K562 (cell line): ENCODE measurements around the gene PHLDB2. TPM values are rescaled to one million over a fixed set of nuclear protein-coding genes. Genes with fewer than 3 reads are reported as not detected.

Experiments used
- ATAC-seq: fragments of 200-7000 bp; cut with Tn5 transposase; 3 replicates; pipeline ENCODE4 v1.9.1; 2020; ENCODE audit warnings: moderate library complexity
- BruUV-seq: library from RNA; stranded (reverse); fragments of 400-500 nt; replicated peaks from 2 replicates; lab custom pipeline; 2021; lab: Mats Ljungman, UMichigan
- CTCF ChIA-PET: fragments of 300-600 bp; formaldehyde crosslinking; extraction: SDS; loops from one replicate; lab custom pipeline; 2021; ENCODE audit warnings: low intra/inter-chr PET ratio; lab: Yijun Ruan, JAX
- POLR2A ChIA-PET: fragments of 300-600, 350-650 bp; sonication (Branson Sonifier 250); formaldehyde crosslinking; extraction: SDS; loops from one replicate; lab custom pipeline; 2021; ENCODE audit warnings: antibody characterized with exemption, inconsistent platforms; lab: Yijun Ruan, JAX
- DNase-seq, 4 experiments: peaks; one replicate each; pipeline versions ENCODE4 v3.0.0 to v3.0.0-alpha.2; 2011 to 2018; ENCODE audit warnings: low spot score in 3 of 4, mixed read lengths in 3 of 4; ENCODE audit errors: extremely low read depth in 1 of 4
- FAIRE-seq: peaks from 2 replicates; lab custom pipeline; 2011; peaks lifted over from hg19 to GRCh38; lab: Jason Lieb, UNC
- H2AFZ ChIP-seq: 2 replicates; pipeline ENCODE4 v1.6.0; 2011; ENCODE audit warnings: low read depth, low read length, control low read depth, inconsistent platforms
- H3K27ac ChIP-seq: fragments of 200-600 bp; 3 replicates; pipeline ENCODE4 v1.8.0; 2011; ENCODE audit warnings: low read depth, mild to moderate bottlenecking, control low read depth, inconsistent platforms, low read length, moderate library complexity, mixed read lengths; ENCODE audit errors: extremely low read depth
- H3K27me3 ChIP-seq, 2 experiments: fragments of 300-600 bp in 1 of 2; 2 replicates in 1 of 2; 3 replicates in 1 of 2; pipeline versions ENCODE4 v1.6.0 to v1.8.0; 2011; ENCODE audit warnings: inconsistent platforms in 2 of 2, low read length in 2 of 2, mild to moderate bottlenecking in 1 of 2, mixed read lengths in 1 of 2, moderate library complexity in 1 of 2; ENCODE audit not compliant: control insufficient read depth in 2 of 2, insufficient read depth in 2 of 2
- H3K36me3 ChIP-seq: fragments of 300-600 bp; 3 replicates; pipeline ENCODE4 v1.8.0; 2011; ENCODE audit warnings: mild to moderate bottlenecking, low read length, inconsistent platforms; ENCODE audit not compliant: control insufficient read depth, insufficient read depth
- H3K4me1 ChIP-seq, 2 experiments: fragments of 200-600 bp in 1 of 2; replicated peaks in 1 of 2; 2 replicates in 1 of 2; 3 replicates in 1 of 2; pipeline versions ENCODE4 v1.5.1 to v1.8.0; 2011; ENCODE audit warnings: inconsistent platforms in 2 of 2, low read length in 2 of 2, mild to moderate bottlenecking in 1 of 2, mixed read lengths in 1 of 2, moderate library complexity in 1 of 2; ENCODE audit not compliant: control insufficient read depth in 2 of 2, insufficient read depth in 2 of 2
- H3K4me2 ChIP-seq: 2 replicates; pipeline ENCODE4 v1.6.1; 2011; ENCODE audit warnings: low read length, control low read depth, inconsistent platforms, mixed read lengths; ENCODE audit not compliant: insufficient read depth
- H3K4me3 ChIP-seq: fragments of 200-600 bp; sonication (generic), shearing (Covaris generic); 2 replicates; pipeline ENCODE4 v1.5.1; 2016; ENCODE audit warnings: control low read depth, inconsistent platforms
- H3K79me2 ChIP-seq: fragments of 200-600 bp; 3 replicates; pipeline ENCODE4 v1.8.0; 2011; ENCODE audit warnings: low read length, inconsistent platforms; ENCODE audit not compliant: control insufficient read depth, insufficient read depth
- H3K9ac ChIP-seq, 2 experiments: 2 replicates each; pipeline versions ENCODE4 v1.6.0 to v1.6.1; 2011; ENCODE audit warnings: low read depth in 2 of 2, low read length in 2 of 2, control low read depth in 1 of 2, inconsistent platforms in 1 of 2, mild to moderate bottlenecking in 1 of 2, mixed read lengths in 1 of 2; ENCODE audit not compliant: insufficient read depth in 1 of 2
- H3K9me1 ChIP-seq: one replicate; pipeline ENCODE4 v1.6.0; 2011; ENCODE audit warnings: inconsistent platforms, mild to moderate bottlenecking, low read length, moderate library complexity; ENCODE audit not compliant: control insufficient read depth, insufficient read depth
- H3K9me3 ChIP-seq: replicated peaks from 2 replicates; pipeline ENCODE4 v1.5.1; 2011; ENCODE audit warnings: low read depth, low read length, inconsistent platforms; ENCODE audit not compliant: control insufficient read depth, insufficient read depth
- H4K20me1 ChIP-seq: replicated peaks from 2 replicates; pipeline ENCODE4 v1.6.1; 2011; ENCODE audit warnings: low read length, inconsistent platforms, mixed read lengths; ENCODE audit not compliant: control insufficient read depth, insufficient read depth
- BCOR ChIP-seq: fragments of 450-650 bp; IDR thresholded peaks from 2 replicates; pipeline ENCODE4 v1.6.1; 2016
- E2F1 ChIP-seq: sonication (generic); formaldehyde crosslinking; IDR thresholded peaks from 2 replicates; pipeline ENCODE4 v1.8.1; 2023; ENCODE audit warnings: mild to moderate bottlenecking, missing genetic modification reagents, moderate library complexity
- E2F5 ChIP-seq: sonication (generic); formaldehyde crosslinking; IDR thresholded peaks from 2 replicates; pipeline ENCODE4 v1.8.0; 2022; ENCODE audit warnings: mild to moderate bottlenecking, missing genetic modification reagents
- FOXJ2 ChIP-seq: fragments of 200-800 bp; sonication (Bioruptor generic); IDR thresholded peaks from 2 replicates; pipeline ENCODE4 v1.6.1; 2016; ENCODE audit warnings: missing genetic modification characterization, missing compliant biosample characterization
- GATAD2A ChIP-seq: fragments of 450-650 bp; IDR thresholded peaks from 2 replicates; pipeline ENCODE4 v1.6.1; 2017
- HDAC3 ChIP-seq: fragments of 450-650 bp; IDR thresholded peaks from 2 replicates; pipeline ENCODE4 v1.6.1; 2018; ENCODE audit warnings: borderline replicate concordance, mild to moderate bottlenecking, moderate library complexity; ENCODE audit not compliant: partially characterized antibody
- HMGXB4 ChIP-seq: sonication (generic); formaldehyde crosslinking; IDR thresholded peaks from 2 replicates; pipeline ENCODE4 v1.8.1; 2023; ENCODE audit warnings: mild to moderate bottlenecking, missing genetic modification reagents
- LARP7 ChIP-seq: fragments of 450-650 bp; IDR thresholded peaks from 2 replicates; pipeline ENCODE4 v1.6.1; 2016
- NR2C2 ChIP-seq, 2 experiments: fragments of 200-800 bp in 1 of 2; sonication (Bioruptor generic) in 1 of 2; sonication (generic) in 1 of 2; formaldehyde crosslinking in 1 of 2; IDR thresholded peaks; 2 replicates each; pipeline versions ENCODE4 v1.6.1 to v1.8.0; 2016 to 2022; ENCODE audit warnings: mild to moderate bottlenecking in 1 of 2, missing compliant biosample characterization in 1 of 2, missing genetic modification characterization in 1 of 2, missing genetic modification reagents in 1 of 2
- NR4A1 ChIP-seq, 2 experiments: fragments of 250-450 bp in 1 of 2; fragments of 450-650 bp in 1 of 2; sonication (Bioruptor Pico) in 1 of 2; IDR thresholded peaks; 2 replicates each; pipeline versions ENCODE4 v1.4.0 to v1.6.1; 2016 to 2020; ENCODE audit warnings: mild to moderate bottlenecking in 2 of 2, missing compliant biosample characterization in 1 of 2, missing genetic modification characterization in 1 of 2, moderate library complexity in 1 of 2
- SAFB2 ChIP-seq: fragments of 200-400 bp; formaldehyde crosslinking; IDR thresholded peaks from 2 replicates; pipeline ENCODE4 v1.6.1; 2018; ENCODE audit warnings: borderline replicate concordance, low read length, low read depth, moderate library complexity; ENCODE audit not compliant: severe bottlenecking
- SREBF1 ChIP-seq: fragments of 150-350 bp; IDR thresholded peaks from 2 replicates; pipeline ENCODE4 v1.6.1; 2014; ENCODE audit warnings: antibody characterized with exemption, low read depth, low read length, borderline replicate concordance
- STAT5B ChIP-seq: fragments of 250-450 bp; sonication (Bioruptor Pico); IDR thresholded peaks from 2 replicates; pipeline ENCODE4 v1.8.0; 2021; ENCODE audit warnings: mild to moderate bottlenecking, inconsistent platforms
- ZFP1 ChIP-seq: fragments of 450-650 bp; formaldehyde crosslinking; IDR thresholded peaks from 2 replicates; pipeline ENCODE4 v1.4.0; 2020; ENCODE audit warnings: mild to moderate bottlenecking, mixed read lengths
- WGBS: fragments of 100-300 bp; shearing (Covaris generic); methylation state at CpG from one replicate; pipeline ENCODE4 v1.1.6; 2016; ENCODE audit warnings: low coverage, mixed read lengths; ENCODE audit not compliant: insufficient coverage; ENCODE audit errors: missing lambda C conversion rate; 5-methylcytosine and 5-hydroxymethylcytosine counted together
- in situ Hi-C: fragments of 300-500 bp; cut with MboI; formaldehyde crosslinking; loops from 4 replicates; pipeline ENCODE4 v1.15.0; 2018; ENCODE audit warnings: inconsistent platforms, mixed read lengths
- intact Hi-C: fragments of 100-400 bp; cut with micrococcal nuclease; formaldehyde crosslinking; loops from 2 replicates; pipeline ENCODE4 v1.14.2; 2022
- polyA plus RNA-seq, 8 experiments: library from polyadenylated mRNA; depleted of rRNA in 4 of 8; stranded (reverse) in 5 of 8; unstranded in 3 of 8; fragments of >200 nt; fragmentation: Nextera tagmentation in 2 of 8; fragmentation: Illumina TruSeq in 1 of 8; extraction: Ambion mirVana in 2 of 8; extraction: Trizol in 1 of 8; gene quantifications; 2 replicates each; pipeline versions ENCODE4 v1.2.1 to v1.2.3, GENCODE V29; 2011 to 2014; ENCODE audit warnings: inconsistent platforms in 1 of 8, missing spikeins in 1 of 8
- total RNA-seq, 7 experiments: library from RNA; depleted of rRNA in 6 of 7; stranded (reverse); fragments of >200 nt in 6 of 7; fragmentation: Illumina TruSeq in 2 of 7; extraction: Trizol in 2 of 7; gene quantifications; 2 replicates each; pipeline versions ENCODE4 v1.2.1 to v1.2.3, GENCODE V29; 2011 to 2021; ENCODE audit warnings: low replicate concordance in 1 of 7
- TF ChIP-seq, protein P1 (sequence below), 2 experiments: fragments of 450-650 bp; IDR thresholded peaks; 2 replicates each; pipeline ENCODE4 v1.6.1; 2016
- TF ChIP-seq, protein P2 (sequence below): sonication (generic); formaldehyde crosslinking; IDR thresholded peaks from 2 replicates; pipeline ENCODE4 v1.8.1; 2022; ENCODE audit warnings: missing genetic modification reagents

PHLDB2 gene
- total and polyA plus RNA-seq, 9 of the 15 experiments (the other 6 are each of a cell fraction or from before 2014, with no cell fraction given): 0.04 TPM; not detected in 8

DNA sequence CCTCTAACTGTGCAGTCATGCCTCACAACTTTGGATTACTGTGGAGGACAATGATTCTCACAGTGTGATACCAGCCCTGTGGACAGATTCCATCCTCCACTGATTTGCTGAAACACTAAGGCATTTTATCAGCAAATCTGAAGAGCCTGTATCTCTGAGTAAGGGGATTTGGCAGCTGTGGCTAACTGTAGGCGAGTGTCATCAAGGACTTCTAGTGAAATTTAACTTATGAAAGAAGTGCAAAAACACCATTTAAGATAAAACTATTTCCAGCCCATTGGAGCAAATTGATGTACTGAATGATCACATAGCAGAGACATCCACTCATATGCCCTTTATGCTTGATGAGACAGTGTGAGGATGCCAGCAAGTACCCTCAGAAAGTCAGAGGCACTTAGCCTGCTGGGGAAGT is 161.6 kb downstream of the PHLDB2 start:
- no peaks in the 10 kb centered on the region for H3K9me3 ChIP-seq
- ATAC-seq (no peak), FAIRE-seq (no peak), DNase-seq (no peak)
- POLR2A ChIA-PET: no interaction called here
- H3K27ac ChIP-seq: no peak overlapping the region
- no peaks in the 10 kb centered on the region for H4K20me1 ChIP-seq
- H3K4me1 ChIP-seq: no peaks in the 10 kb centered on the region
- CTCF ChIA-PET: no interaction called here
- no peaks in the 10 kb centered on the region for H3K36me3 ChIP-seq
- 0% methylated on average over 1 of the region's 1 CpG for WGBS
- no peak overlapping the region for H3K9ac ChIP-seq
- no peak overlapping the region for H3K4me3 ChIP-seq
- H3K4me2 ChIP-seq: no peak overlapping the region
- H2AFZ ChIP-seq: no peak overlapping the region
- BruUV-seq: no TSS peak
- H3K9me1 ChIP-seq: no peaks in the 10 kb centered on the region
- in situ Hi-C loops (no loop called here), intact Hi-C loops (no loop called here)
- H3K79me2 ChIP-seq: no peaks in the 10 kb centered on the region
- H3K27me3 ChIP-seq: no peaks in the 10 kb centered on the region
- TF ChIP-seq HDAC3 (no peak), STAT5B (CRISPR knock-in tag) (no peak), BCOR (no peak), ZFP1 (CRISPR knock-in tag) (no peak), HMGXB4 (CRISPR knock-in tag) (no peak), E2F5 (CRISPR knock-in tag) (no peak), GATAD2A (no peak), SREBF1 (no peak), E2F1 (no peak), SAFB2 (no peak), FOXJ2 (no peak), NR2C2 (CRISPR knock-in tag; IDR thresholded peaks at IDR 0.05) (no peak), NR2C2 (tag; IDR thresholded peaks at IDR 0.05) (no peak), LARP7 (no peak), NR4A1 (CRISPR knock-in tag; IDR thresholded peaks at IDR 0.05) (no peak), NR4A1 (tag; IDR thresholded peaks at IDR 0.05) (no peak)
- TF ChIP-seq, protein P1, sequence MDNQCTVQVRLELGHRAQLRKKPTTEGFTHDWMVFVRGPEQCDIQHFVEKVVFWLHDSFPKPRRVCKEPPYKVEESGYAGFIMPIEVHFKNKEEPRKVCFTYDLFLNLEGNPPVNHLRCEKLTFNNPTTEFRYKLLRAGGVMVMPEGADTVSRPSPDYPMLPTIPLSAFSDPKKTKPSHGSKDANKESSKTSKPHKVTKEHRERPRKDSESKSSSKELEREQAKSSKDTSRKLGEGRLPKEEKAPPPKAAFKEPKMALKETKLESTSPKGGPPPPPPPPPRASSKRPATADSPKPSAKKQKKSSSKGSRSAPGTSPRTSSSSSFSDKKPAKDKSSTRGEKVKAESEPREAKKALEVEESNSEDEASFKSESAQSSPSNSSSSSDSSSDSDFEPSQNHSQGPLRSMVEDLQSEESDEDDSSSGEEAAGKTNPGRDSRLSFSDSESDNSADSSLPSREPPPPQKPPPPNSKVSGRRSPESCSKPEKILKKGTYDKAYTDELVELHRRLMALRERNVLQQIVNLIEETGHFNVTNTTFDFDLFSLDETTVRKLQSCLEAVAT (IDR thresholded peaks at IDR 0.05): no peak
- TF ChIP-seq, protein P2, sequence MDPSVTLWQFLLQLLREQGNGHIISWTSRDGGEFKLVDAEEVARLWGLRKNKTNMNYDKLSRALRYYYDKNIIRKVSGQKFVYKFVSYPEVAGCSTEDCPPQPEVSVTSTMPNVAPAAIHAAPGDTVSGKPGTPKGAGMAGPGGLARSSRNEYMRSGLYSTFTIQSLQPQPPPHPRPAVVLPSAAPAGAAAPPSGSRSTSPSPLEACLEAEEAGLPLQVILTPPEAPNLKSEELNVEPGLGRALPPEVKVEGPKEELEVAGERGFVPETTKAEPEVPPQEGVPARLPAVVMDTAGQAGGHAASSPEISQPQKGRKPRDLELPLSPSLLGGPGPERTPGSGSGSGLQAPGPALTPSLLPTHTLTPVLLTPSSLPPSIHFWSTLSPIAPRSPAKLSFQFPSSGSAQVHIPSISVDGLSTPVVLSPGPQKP (CRISPR knock-in tag): no peak
